H1 (cell line): Measurements from ENCODE around the gene TP73. TPM values are rescaled to one million over a fixed set of nuclear protein-coding genes. Genes with fewer than 3 reads are reported as not detected.

ENCODE experiments used
- CTCF ChIA-PET: fragments of 300-600 bp; sonication (Branson Sonifier 250); formaldehyde crosslinking; loops from one replicate; lab custom pipeline; 2021; ENCODE audit not compliant: partially characterized antibody; lab: Charles Lee
- POLR2A ChIA-PET: fragments of 300-600 bp; sonication (Branson Sonifier 250); formaldehyde crosslinking; loops from one replicate; lab custom pipeline; 2021; ENCODE audit warnings: inconsistent platforms; ENCODE audit not compliant: partially characterized antibody; lab: Charles Lee
- DNase-seq, 2 experiments: peaks; one replicate each; pipeline versions ENCODE4 v3.0.0 to v3.0.0-alpha.2; 2010 to 2022; ENCODE audit warnings: low spot score in 2 of 2, low read depth in 1 of 2, mixed read lengths in 1 of 2
- FAIRE-seq: peaks from 2 replicates; lab custom pipeline; 2011; peaks lifted over from hg19 to GRCh38; lab: Jason Lieb, UNC
- H2AFZ ChIP-seq: 2 replicates; pipeline ENCODE4 v1.8.1; 2012; ENCODE audit warnings: low read length, inconsistent platforms
- H2AK5ac ChIP-seq: 2 replicates; pipeline ENCODE4 v1.6.1; 2013; ENCODE audit warnings: low read depth, low read length
- H2BK120ac ChIP-seq: replicated peaks from 2 replicates; pipeline ENCODE3; 2013; ENCODE audit warnings: low read depth, low read length, inconsistent platforms
- H2BK12ac ChIP-seq: 2 replicates; pipeline ENCODE4 v1.6.1; 2013; ENCODE audit warnings: low read depth, low read length
- H2BK15ac ChIP-seq: 2 replicates; pipeline ENCODE4 v1.6.1; 2013; ENCODE audit warnings: low read length
- H2BK20ac ChIP-seq: 2 replicates; pipeline ENCODE4 v1.6.1; 2013; ENCODE audit warnings: low read length
- H2BK5ac ChIP-seq: 2 replicates; pipeline ENCODE4 v1.6.1; 2013; ENCODE audit warnings: low read depth, low read length
- H3K14ac ChIP-seq: 2 replicates; pipeline ENCODE4 v1.6.1; 2013; ENCODE audit warnings: inconsistent platforms; ENCODE audit not compliant: insufficient read length
- H3K18ac ChIP-seq: 2 replicates; pipeline ENCODE4 v1.6.1; 2013; ENCODE audit warnings: low read length; ENCODE audit errors: extremely low read depth
- H3K23ac ChIP-seq: 2 replicates; pipeline ENCODE4 v1.6.1; 2013; ENCODE audit warnings: inconsistent platforms; ENCODE audit not compliant: insufficient read length
- H3K23me2 ChIP-seq: 2 replicates; pipeline ENCODE4 v1.6.1; 2013; ENCODE audit warnings: low read depth, low read length
- H3K27ac ChIP-seq: 2 replicates; pipeline ENCODE4 v1.6.1; 2011; ENCODE audit warnings: low read depth, low read length, inconsistent platforms
- H3K27me3 ChIP-seq, 4 experiments: replicated peaks in 1 of 4; 1 replicate in 1 of 4; 2 replicates in 3 of 4; pipeline versions ENCODE4 v1.6.1 to v1.8.1; 2011 to 2013; ENCODE audit warnings: low read length in 3 of 4, mild to moderate bottlenecking in 3 of 4, inconsistent platforms in 2 of 4, mixed read lengths in 2 of 4, moderate library complexity in 1 of 4; ENCODE audit not compliant: control insufficient read depth in 3 of 4, insufficient read depth in 3 of 4; ENCODE audit errors: extremely low read depth in 1 of 4
- H3K36me3 ChIP-seq, 4 experiments: 2 replicates each; pipeline versions ENCODE4 v1.6.1 to v1.8.1; 2011 to 2013; ENCODE audit warnings: mild to moderate bottlenecking in 4 of 4, low read length in 3 of 4, moderate library complexity in 2 of 4, control low read depth in 1 of 4, inconsistent platforms in 1 of 4; ENCODE audit not compliant: insufficient read depth in 4 of 4, control insufficient read depth in 2 of 4
- H3K4ac ChIP-seq: replicated peaks from 2 replicates; pipeline ENCODE3; 2013; ENCODE audit warnings: low read length, low read depth, mixed read lengths, inconsistent platforms; ENCODE audit not compliant: insufficient read length
- H3K4me1 ChIP-seq, 4 experiments: replicated peaks in 1 of 4; 1 replicate in 1 of 4; 2 replicates in 3 of 4; pipeline versions ENCODE4 v1.6.1 to v1.8.1; 2011 to 2013; ENCODE audit warnings: low read length in 3 of 4, inconsistent platforms in 2 of 4, mixed read lengths in 1 of 4; ENCODE audit not compliant: insufficient read depth in 4 of 4, control insufficient read depth in 3 of 4
- H3K4me2 ChIP-seq, 2 experiments: 2 replicates each; pipeline versions ENCODE4 v1.6.1 to v1.8.1; 2011 to 2013; ENCODE audit warnings: low read depth in 2 of 2, low read length in 2 of 2, control low read depth in 1 of 2, inconsistent platforms in 1 of 2, mild to moderate bottlenecking in 1 of 2; ENCODE audit not compliant: insufficient read depth in 1 of 2
- H3K4me3 ChIP-seq, 4 experiments: fragments of 200-600, 300-600 bp in 1 of 4; sonication (generic), shearing (Covaris generic), sonication (Bioruptor Twin) in 1 of 4; 2 replicates each; pipeline versions ENCODE4 v1.5.1 to v1.8.1; 2011 to 2016; ENCODE audit warnings: low read length in 4 of 4, low read depth in 3 of 4, control low read depth in 2 of 4, inconsistent platforms in 2 of 4, mild to moderate bottlenecking in 2 of 4, mixed read lengths in 1 of 4, moderate library complexity in 1 of 4; ENCODE audit not compliant: insufficient read depth in 2 of 4; ENCODE audit errors: extremely low read depth in 1 of 4
- H3K56ac ChIP-seq: replicated peaks from 2 replicates; pipeline ENCODE3; 2013; ENCODE audit warnings: low read depth, mild to moderate bottlenecking, mixed read lengths, low read length, inconsistent platforms; ENCODE audit not compliant: insufficient read length
- H3K79me1 ChIP-seq: 2 replicates; pipeline ENCODE4 v1.6.1; 2013; ENCODE audit warnings: low read depth, low read length, control low read depth
- H3K79me2 ChIP-seq, 2 experiments: 2 replicates each; pipeline versions ENCODE4 v1.6.1 to v1.8.1; 2012 to 2013; ENCODE audit warnings: low read length in 2 of 2, mild to moderate bottlenecking in 2 of 2, inconsistent platforms in 1 of 2; ENCODE audit not compliant: insufficient read depth in 2 of 2, control insufficient read depth in 1 of 2
- H3K9ac ChIP-seq, 4 experiments: replicated peaks in 1 of 4; 1 replicate in 1 of 4; 2 replicates in 3 of 4; pipeline versions ENCODE4 v1.6.1 to v1.8.1; 2011 to 2013; ENCODE audit warnings: low read depth in 3 of 4, low read length in 3 of 4, control low read depth in 2 of 4, mild to moderate bottlenecking in 2 of 4, moderate library complexity in 2 of 4, inconsistent platforms in 1 of 4; ENCODE audit errors: extremely low read depth in 1 of 4
- H3K9me3 ChIP-seq, 2 experiments: 2 replicates each; pipeline versions ENCODE4 v1.6.1 to v1.8.1; 2012 to 2013; ENCODE audit warnings: mild to moderate bottlenecking in 2 of 2, moderate library complexity in 2 of 2, control low read depth in 1 of 2, inconsistent platforms in 1 of 2, low read depth in 1 of 2, low read length in 1 of 2, mixed read lengths in 1 of 2; ENCODE audit not compliant: insufficient read depth in 2 of 2
- H4K20me1 ChIP-seq, 2 experiments: replicated peaks in 1 of 2; 2 replicates each; pipeline versions ENCODE3 to v1.8.1; 2011 to 2013; ENCODE audit warnings: inconsistent platforms in 2 of 2, low read length in 2 of 2, mild to moderate bottlenecking in 1 of 2; ENCODE audit not compliant: insufficient read depth in 2 of 2, control insufficient read depth in 1 of 2
- H4K5ac ChIP-seq: 2 replicates; pipeline ENCODE4 v1.6.1; 2013; ENCODE audit warnings: low read length, low read depth, mixed read lengths, inconsistent platforms; ENCODE audit not compliant: insufficient read length
- H4K8ac ChIP-seq: 2 replicates; pipeline ENCODE4 v1.8.0; 2013; ENCODE audit warnings: mild to moderate bottlenecking, moderate library complexity, low read length, inconsistent platforms; ENCODE audit not compliant: insufficient read depth; ENCODE audit errors: extremely low read depth
- H4K91ac ChIP-seq: replicated peaks from 2 replicates; pipeline ENCODE3; 2013; ENCODE audit warnings: low read length, mixed read lengths, inconsistent platforms; ENCODE audit not compliant: insufficient read length
- ATF3 ChIP-seq: IDR thresholded peaks from 2 replicates; pipeline ENCODE4 v1.6.1; 2011; ENCODE audit warnings: low read depth, mild to moderate bottlenecking, low read length; ENCODE audit not compliant: insufficient read depth
- CREB1 ChIP-seq: IDR thresholded peaks from 2 replicates; pipeline ENCODE4 v1.6.1; 2012; ENCODE audit warnings: inconsistent platforms
- KDM4A ChIP-seq: IDR thresholded peaks from one replicate; pipeline ENCODE4 v1.7.1; 2012; ENCODE audit warnings: low read depth, mild to moderate bottlenecking, moderate library complexity, low read length, inconsistent platforms; ENCODE audit not compliant: severe bottlenecking
- NANOG ChIP-seq: IDR thresholded peaks from 2 replicates; pipeline ENCODE4 v1.6.1; 2011; ENCODE audit warnings: low read length, low read depth, mild to moderate bottlenecking, inconsistent platforms; ENCODE audit not compliant: insufficient read depth, poor library complexity, severe bottlenecking
- PHF8 ChIP-seq: fragments of 200-600 bp; sonication (generic); conservative IDR thresholded peaks from 2 replicates; pipeline ENCODE4 v1.7.1; 2012; ENCODE audit warnings: low read depth, mild to moderate bottlenecking, inconsistent platforms, low read length, moderate library complexity
- SUZ12 ChIP-seq: fragments of 200-600 bp; sonication (generic); IDR thresholded peaks from 2 replicates; pipeline ENCODE4 v1.6.1; 2012; ENCODE audit warnings: mild to moderate bottlenecking, inconsistent platforms, low read length, moderate library complexity, mixed read lengths
- WGBS, 2 experiments: shearing (Covaris generic) in 1 of 2; methylation state at CpG; one replicate each; pipeline versions ENCODE4 v1.1.6 to v1.1.7; 2013 to 2015; ENCODE audit warnings: low lambda C conversion rate in 2 of 2, mixed read lengths in 2 of 2, inconsistent platforms in 1 of 2, low coverage in 1 of 2, missing lambda C conversion rate in 1 of 2; ENCODE audit not compliant: insufficient replicate concordance in 2 of 2, insufficient coverage in 1 of 2, insufficient read length in 1 of 2; ENCODE audit errors: extremely low coverage in 1 of 2, missing lambda C conversion rate in 1 of 2; 5-methylcytosine and 5-hydroxymethylcytosine counted together
- polyA plus RNA-seq, 7 experiments: library from polyadenylated mRNA; depleted of rRNA in 3 of 7; stranded (reverse) in 5 of 7; unstranded in 2 of 7; fragments of >200 nt in 5 of 7; fragments of 200-250 nt in 2 of 7; gene quantifications; 1 replicate in 5 of 7; 2 replicates in 1 of 7; 4 replicates in 1 of 7; pipeline versions ENCODE4 v1.2.1 to v1.2.3, GENCODE V29; 2011 to 2013; ENCODE audit warnings: missing spikeins in 2 of 7, mixed read lengths in 2 of 7
- total RNA-seq: library from RNA; stranded (reverse); fragmentation: NEBNext Ultra II Directional; extraction: Animal tissue kit (Norgen Biotek cat#: 25700); gene quantifications from 2 replicates; pipeline ENCODE4 v1.2.1, GENCODE V29; 2021

Gene TP73
- total and polyA plus RNA-seq, 2 of the 8 experiments (the other 6 are each of a cell fraction or from before 2014, with no cell fraction given) = 2.6 to 3.1 TPM

GRCh38 chr1:3662080-3662671 lies 9.9 kb downstream of the TP73 start:
- no peak overlapping the region for H3K4ac ChIP-seq
- no peak overlapping the region for H2BK15ac ChIP-seq
- H4K8ac ChIP-seq = no peak overlapping the region
- H3K4me2 ChIP-seq = no peak overlapping the region
- DNase-seq (no peak), FAIRE-seq (no peak)
- 83% methylated on average over 16 of the region's 16 CpGs; no CpG with 5 or more reads in 1 of the 2 experiments for WGBS, 2 experiments
- H2BK120ac ChIP-seq = no peak overlapping the region
- H3K56ac ChIP-seq = no peak overlapping the region
- H3K9ac ChIP-seq = no peak overlapping the region
- H2BK5ac ChIP-seq = no peak overlapping the region
- H4K5ac ChIP-seq = no peak overlapping the region
- H3K23ac ChIP-seq = no peak overlapping the region
- H2BK12ac ChIP-seq = no peak overlapping the region
- H4K20me1 ChIP-seq = no peaks in the 10 kb centered on the region
- no peak overlapping the region for H3K18ac ChIP-seq
- H3K9me3 ChIP-seq = no peaks in the 10 kb centered on the region
- H3K4me1 ChIP-seq = peaks cover 0 to 9% (median 3%) of the 10 kb centered on the region in 4 experiments; a peak in 3 of 7 replicates
- no peaks in the 10 kb centered on the region for H3K36me3 ChIP-seq
- no peaks in the 10 kb centered on the region for H3K79me1 ChIP-seq
- peaks cover 0 to 11% (median 3%) of the 10 kb centered on the region in 4 experiments; a peak in 5 of 7 replicates for H3K27me3 ChIP-seq
- no peak overlapping the region for H3K14ac ChIP-seq
- no peak overlapping the region for H3K4me3 ChIP-seq
- POLR2A ChIA-PET = no interaction called here
- H3K79me2 ChIP-seq = no peaks in the 10 kb centered on the region
- no peak overlapping the region for H2BK20ac ChIP-seq
- H3K23me2 ChIP-seq = no peaks in the 10 kb centered on the region
- H3K27ac ChIP-seq = no peak overlapping the region
- no peak overlapping the region for H2AFZ ChIP-seq
- TF ChIP-seq ATF3 (no peak), SUZ12 (no peak), PHF8 (no peak), NANOG (no peak), KDM4A (no peak), CREB1 (no peak)
- CTCF ChIA-PET = interaction anchor here (0.7 to 1.8 kb wide), 5 partner anchors 10 to 210 kb away, joined by 3 to 7 read pairs (median 5); partner anchors contain the start of gene TP73
- no peak overlapping the region for H2AK5ac ChIP-seq
- no peak overlapping the region for H4K91ac ChIP-seq
